ENCODE data around the gene PDLIM1. TPM values are rescaled to one million over a fixed set of nuclear protein-coding genes. Genes with fewer than 3 reads are reported as not detected.

Gene PDLIM1
- total and polyA plus RNA-seq, 10 of the 15 experiments (the other 5 are each of a cell fraction or from before 2014, with no cell fraction given), result 95.7 to 714 (median 309) TPM

DNA sequence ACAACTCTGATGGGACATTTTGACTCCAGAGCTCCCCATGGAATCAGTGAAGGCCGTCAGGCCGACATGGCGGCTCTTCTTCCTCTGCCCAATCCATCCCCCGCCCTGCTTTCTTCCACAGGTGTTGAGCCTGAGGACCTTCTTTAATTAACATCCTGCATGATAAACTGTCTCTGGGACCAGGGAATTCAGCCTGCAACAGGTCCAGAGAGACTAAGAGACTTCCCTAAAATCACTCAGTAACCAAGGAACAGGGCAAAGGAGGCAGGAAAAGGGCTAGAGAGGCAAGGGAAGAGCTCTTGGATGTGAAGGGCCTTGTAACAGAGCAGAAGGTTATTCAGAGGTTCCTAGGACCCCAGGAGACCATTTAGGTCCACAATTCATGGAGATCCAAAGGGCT lies 6.0 kb upstream of the PDLIM1 start:
- peaks cover 58% of the 10 kb centered on the region for H3K4me1 ChIP-seq (ENCODE audit: control insufficient read depth, insufficient read depth, low read length)
- no peaks in the 10 kb centered on the region for H3K27me3 ChIP-seq (replicated peaks in 1 of 2; ENCODE audit: control insufficient read depth in 2 of 2, insufficient read depth in 2 of 2, low read length in 1 of 2)
- POLR2A ChIA-PET, result interaction anchor here (0.8 to 3.0 kb wide), 6 partner anchors 9 to 27 kb away, joined by 3 to 12 read pairs (median 3); no protein-coding TSS in a partner anchor
- TF ChIP-seq, protein P1, sequence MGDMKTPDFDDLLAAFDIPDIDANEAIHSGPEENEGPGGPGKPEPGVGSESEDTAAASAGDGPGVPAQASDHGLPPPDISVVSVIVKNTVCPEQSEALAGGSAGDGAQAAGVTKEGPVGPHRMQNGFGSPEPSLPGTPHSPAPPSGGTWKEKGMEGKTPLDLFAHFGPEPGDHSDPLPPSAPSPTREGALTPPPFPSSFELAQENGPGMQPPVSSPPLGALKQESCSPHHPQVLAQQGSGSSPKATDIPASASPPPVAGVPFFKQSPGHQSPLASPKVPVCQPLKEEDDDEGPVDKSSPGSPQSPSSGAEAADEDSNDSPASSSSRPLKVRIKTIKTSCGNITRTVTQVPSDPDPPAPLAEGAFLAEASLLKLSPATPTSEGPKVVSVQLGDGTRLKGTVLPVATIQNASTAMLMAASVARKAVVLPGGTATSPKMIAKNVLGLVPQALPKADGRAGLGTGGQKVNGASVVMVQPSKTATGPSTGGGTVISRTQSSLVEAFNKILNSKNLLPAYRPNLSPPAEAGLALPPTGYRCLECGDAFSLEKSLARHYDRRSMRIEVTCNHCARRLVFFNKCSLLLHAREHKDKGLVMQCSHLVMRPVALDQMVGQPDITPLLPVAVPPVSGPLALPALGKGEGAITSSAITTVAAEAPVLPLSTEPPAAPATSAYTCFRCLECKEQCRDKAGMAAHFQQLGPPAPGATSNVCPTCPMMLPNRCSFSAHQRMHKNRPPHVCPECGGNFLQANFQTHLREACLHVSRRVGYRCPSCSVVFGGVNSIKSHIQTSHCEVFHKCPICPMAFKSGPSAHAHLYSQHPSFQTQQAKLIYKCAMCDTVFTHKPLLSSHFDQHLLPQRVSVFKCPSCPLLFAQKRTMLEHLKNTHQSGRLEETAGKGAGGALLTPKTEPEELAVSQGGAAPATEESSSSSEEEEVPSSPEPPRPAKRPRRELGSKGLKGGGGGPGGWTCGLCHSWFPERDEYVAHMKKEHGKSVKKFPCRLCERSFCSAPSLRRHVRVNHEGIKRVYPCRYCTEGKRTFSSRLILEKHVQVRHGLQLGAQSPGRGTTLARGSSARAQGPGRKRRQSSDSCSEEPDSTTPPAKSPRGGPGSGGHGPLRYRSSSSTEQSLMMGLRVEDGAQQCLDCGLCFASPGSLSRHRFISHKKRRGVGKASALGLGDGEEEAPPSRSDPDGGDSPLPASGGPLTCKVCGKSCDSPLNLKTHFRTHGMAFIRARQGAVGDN (IDR thresholded peaks at IDR 0.05), result no peak
- intact Hi-C loops (cut with micrococcal nuclease; ENCODE audit: unreplicated experiment), result loop anchor here (5.0 to 10.0 kb wide), 3 partner anchors 458 to 978 kb away; partner anchors contain the start of genes BLNK and ENTPD1
- peaks cover 16% of the 10 kb centered on the region for H3K79me2 ChIP-seq (ENCODE audit: control insufficient read depth, insufficient read depth, low read length)
- no peak for FAIRE-seq
- CTCF ChIA-PET, result interaction anchor here (0.7 to 3.8 kb wide), 5 partner anchors 9 to 66 kb away, joined by 3 to 22 read pairs (median 3); no protein-coding TSS in a partner anchor
- in situ Hi-C loops (cut with MboI), result loop anchor here (10.0 kb wide), 1 partner anchor 458 kb away; the partner anchor contains the start of gene ENTPD1
- no peak for ATAC-seq
- SMC1A ChIA-PET (ENCODE audit: uncharacterized antibody, unreplicated experiment), result interaction anchor here (0.6 to 8.2 kb wide), 10 partner anchors 7 to 115 kb away, joined by 3 to 80 read pairs (median 5); no protein-coding TSS in a partner anchor
- no peaks in the 10 kb centered on the region for H3K36me3 ChIP-seq (ENCODE audit: control insufficient read depth in 2 of 2, insufficient read depth in 2 of 2, low read length in 1 of 2)
- WGBS (ENCODE audit: insufficient coverage, insufficient replicate concordance, low lambda C conversion rate, missing lambda C conversion rate), result 100% methylated on average over 4 of the region's 4 CpGs
- peak overlapping the region; percentile 19; the same call in 1 of the 2 replicates for H3K9ac ChIP-seq (ENCODE audit: control insufficient read depth, insufficient read depth, low read length)
- no peaks in the 10 kb centered on the region for H3K9me3 ChIP-seq (replicated peaks; ENCODE audit: control insufficient read depth, insufficient read depth, low read length)
- peak overlapping the region; percentile 87 for H3K27ac ChIP-seq (ENCODE audit: control insufficient read depth, insufficient read depth)
- H2AFZ ChIP-seq (ENCODE audit: control insufficient read depth, low read depth, low read length), result peak overlapping the region; percentile 29
- BruUV-seq (replicated peaks), result no TSS peak
- no peak overlapping the region for H3K4me3 ChIP-seq
- RAD21 ChIA-PET (ENCODE audit: unreplicated experiment), result interaction anchor here (2.1 to 2.3 kb wide), 2 partner anchors 9 to 50 kb away, joined by 9 to 17 read pairs; no protein-coding TSS in a partner anchor
- H3K4me2 ChIP-seq (ENCODE audit: control insufficient read depth, insufficient read depth), result peak overlapping the region; percentile 0
- H4K20me1 ChIP-seq (ENCODE audit: control insufficient read depth, insufficient read depth), result no peaks in the 10 kb centered on the region
- DNase-seq (ENCODE audit: low read depth, low spot score), result no peak

Data from GM12878 (cell line).